KMS-11 (cell line): ENCODE results near the gene SEC24D.

ENCODE experiments used
- H2AFZ ChIP-seq: fragments of 200-600 bp; sonication (generic); 2 replicates; pipeline ENCODE4 v1.6.1; 2016; ENCODE audit warnings: antibody characterized with exemption, mixed run types, low read depth
- H3K27ac ChIP-seq: fragments of 200-600 bp; sonication (generic); 2 replicates; pipeline ENCODE4 v1.6.1; 2016; ENCODE audit warnings: mild to moderate bottlenecking, mixed run types
- H3K27me3 ChIP-seq: fragments of 200-600 bp; sonication (generic); 2 replicates; pipeline ENCODE4 v1.6.1; 2017; ENCODE audit warnings: mild to moderate bottlenecking, low read depth, mixed run types, moderate library complexity; ENCODE audit not compliant: insufficient read depth
- H3K36me3 ChIP-seq: fragments of 200-600 bp; sonication (generic); 2 replicates; pipeline ENCODE4 v1.6.1; 2017; ENCODE audit warnings: mild to moderate bottlenecking, mixed run types; ENCODE audit not compliant: insufficient read depth
- H3K4me1 ChIP-seq: fragments of 200-600 bp; sonication (generic); 2 replicates; pipeline ENCODE4 v1.6.1; 2016; ENCODE audit warnings: mild to moderate bottlenecking, low read depth, mixed run types; ENCODE audit not compliant: poor library complexity, severe bottlenecking
- H3K4me2 ChIP-seq: fragments of 200-600 bp; sonication (generic); 2 replicates; pipeline ENCODE4 v1.7.0; 2016; ENCODE audit warnings: mild to moderate bottlenecking, mixed run types
- H3K4me3 ChIP-seq: fragments of 200-600 bp; sonication (generic); IDR thresholded peaks from 2 replicates; pipeline ENCODE4 v1.6.1; 2017; ENCODE audit warnings: low read depth, low read length, mixed read lengths; ENCODE audit not compliant: insufficient read depth
- H3K79me2 ChIP-seq: fragments of 200-600 bp; sonication (generic); 2 replicates; pipeline ENCODE4 v1.6.1; 2016; ENCODE audit warnings: low read depth, mixed run types; ENCODE audit not compliant: insufficient read depth
- H3K9ac ChIP-seq: fragments of 200-600 bp; sonication (generic); 2 replicates; pipeline ENCODE4 v1.6.1; 2016; ENCODE audit warnings: mild to moderate bottlenecking, mixed run types
- H4K20me1 ChIP-seq: fragments of 200-600 bp; sonication (generic); 2 replicates; pipeline ENCODE4 v1.6.1; 2016; ENCODE audit warnings: mild to moderate bottlenecking, mixed run types; ENCODE audit not compliant: insufficient read depth
- TF ChIP-seq, protein P1 (sequence below): fragments of 200-600 bp; sonication (generic); conservative IDR thresholded peaks from 2 replicates; pipeline ENCODE4 v1.6.1; 2017; ENCODE audit warnings: low read depth, mild to moderate bottlenecking, antibody characterized with exemption, low read length, moderate library complexity, mixed read lengths

SEC24D gene

DNA sequence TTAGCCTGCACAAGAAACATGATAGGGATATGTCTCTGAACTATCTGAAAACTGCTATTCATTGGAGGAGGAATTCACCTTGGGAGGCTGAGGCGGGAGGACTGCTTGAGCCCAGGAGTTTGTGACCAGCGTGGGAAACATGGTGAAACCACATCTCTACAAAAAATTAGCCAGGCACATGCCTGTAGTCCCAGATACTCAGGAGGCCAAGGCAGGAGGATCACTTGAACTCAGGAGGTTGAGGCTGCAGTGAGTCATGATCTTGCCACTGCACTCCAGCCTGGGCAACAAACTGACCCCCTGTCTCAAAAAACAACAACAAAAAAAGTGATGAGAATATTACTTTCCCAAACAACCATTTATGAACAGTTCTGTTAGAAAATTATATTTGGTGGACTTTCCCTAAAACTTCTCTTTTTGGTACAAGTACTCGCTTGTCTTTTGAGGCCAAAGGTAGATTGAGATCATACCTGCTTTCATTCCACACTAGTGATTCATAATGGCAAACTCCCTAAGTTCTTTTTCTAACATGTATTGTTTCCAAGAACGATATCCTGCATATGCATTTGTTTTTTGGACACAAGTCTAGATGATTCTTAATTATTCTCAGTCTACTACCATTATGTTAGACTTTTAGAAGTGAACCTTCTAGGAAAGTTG lies 117.3 kb downstream of the SEC24D start:
- H3K27ac ChIP-seq: no peak overlapping the region
- H3K79me2 ChIP-seq: no peaks in the 10 kb centered on the region
- H3K4me2 ChIP-seq: no peak overlapping the region
- H3K36me3 ChIP-seq: no peaks in the 10 kb centered on the region
- no peaks in the 10 kb centered on the region for H3K27me3 ChIP-seq
- H2AFZ ChIP-seq: no peak overlapping the region
- no peak overlapping the region for H3K9ac ChIP-seq
- no peak overlapping the region for H3K4me3 ChIP-seq
- no peaks in the 10 kb centered on the region for H3K4me1 ChIP-seq
- no peaks in the 10 kb centered on the region for H4K20me1 ChIP-seq
- TF ChIP-seq, protein P1, sequence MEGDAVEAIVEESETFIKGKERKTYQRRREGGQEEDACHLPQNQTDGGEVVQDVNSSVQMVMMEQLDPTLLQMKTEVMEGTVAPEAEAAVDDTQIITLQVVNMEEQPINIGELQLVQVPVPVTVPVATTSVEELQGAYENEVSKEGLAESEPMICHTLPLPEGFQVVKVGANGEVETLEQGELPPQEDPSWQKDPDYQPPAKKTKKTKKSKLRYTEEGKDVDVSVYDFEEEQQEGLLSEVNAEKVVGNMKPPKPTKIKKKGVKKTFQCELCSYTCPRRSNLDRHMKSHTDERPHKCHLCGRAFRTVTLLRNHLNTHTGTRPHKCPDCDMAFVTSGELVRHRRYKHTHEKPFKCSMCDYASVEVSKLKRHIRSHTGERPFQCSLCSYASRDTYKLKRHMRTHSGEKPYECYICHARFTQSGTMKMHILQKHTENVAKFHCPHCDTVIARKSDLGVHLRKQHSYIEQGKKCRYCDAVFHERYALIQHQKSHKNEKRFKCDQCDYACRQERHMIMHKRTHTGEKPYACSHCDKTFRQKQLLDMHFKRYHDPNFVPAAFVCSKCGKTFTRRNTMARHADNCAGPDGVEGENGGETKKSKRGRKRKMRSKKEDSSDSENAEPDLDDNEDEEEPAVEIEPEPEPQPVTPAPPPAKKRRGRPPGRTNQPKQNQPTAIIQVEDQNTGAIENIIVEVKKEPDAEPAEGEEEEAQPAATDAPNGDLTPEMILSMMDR: no peak

DNA sequence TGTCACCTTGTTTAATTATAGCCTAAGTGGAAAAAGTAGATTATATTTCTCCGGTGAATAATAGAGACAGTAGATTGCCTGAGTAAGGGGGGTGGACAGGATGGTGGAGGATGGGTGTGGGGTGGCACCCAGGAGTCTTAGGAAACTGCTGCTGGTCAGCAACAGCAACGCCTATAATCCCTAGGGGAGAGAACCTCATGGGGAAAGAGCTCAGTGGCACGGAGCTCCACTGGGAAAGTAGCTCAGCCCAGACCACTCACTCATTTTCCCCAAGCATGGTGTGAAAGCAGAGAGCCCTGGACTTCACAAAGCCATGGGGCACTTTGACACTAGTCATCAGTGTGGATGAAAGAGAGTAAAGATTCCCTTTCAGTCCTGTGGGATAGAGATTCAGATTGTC lies 119.6 kb downstream of the SEC24D start:
- no peaks in the 10 kb centered on the region for H3K4me1 ChIP-seq
- no peaks in the 10 kb centered on the region for H4K20me1 ChIP-seq
- no peaks in the 10 kb centered on the region for H3K27me3 ChIP-seq
- H3K4me2 ChIP-seq: no peak overlapping the region
- no peak overlapping the region for H3K9ac ChIP-seq
- no peak overlapping the region for H2AFZ ChIP-seq
- no peaks in the 10 kb centered on the region for H3K79me2 ChIP-seq
- H3K36me3 ChIP-seq: no peaks in the 10 kb centered on the region
- TF ChIP-seq, protein P1: no peak
- no peak overlapping the region for H3K4me3 ChIP-seq
- no peak overlapping the region for H3K27ac ChIP-seq

DNA sequence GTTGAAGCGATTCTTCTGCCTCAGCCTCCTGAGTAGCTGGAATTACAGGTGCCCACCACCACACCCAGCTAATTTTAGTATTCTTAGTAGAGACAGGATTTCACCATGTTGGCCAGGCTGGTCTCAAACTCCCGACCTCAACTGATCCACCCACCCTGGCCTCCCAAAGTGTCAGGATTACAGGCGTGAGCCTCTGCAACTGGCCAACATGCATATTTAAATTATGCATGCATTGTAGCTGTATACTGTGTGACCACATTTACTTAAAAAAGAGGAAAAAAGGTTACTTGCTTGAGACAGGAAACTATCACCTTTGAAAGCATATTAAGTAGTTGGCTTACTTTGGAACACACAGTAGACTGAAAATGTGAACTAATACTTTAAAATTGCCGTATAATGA lies 121.2 kb downstream of the SEC24D start:
- no peak overlapping the region for H2AFZ ChIP-seq
- no peaks in the 10 kb centered on the region for H3K27me3 ChIP-seq
- no peak overlapping the region for H3K4me3 ChIP-seq
- no peak overlapping the region for H3K9ac ChIP-seq
- H3K4me1 ChIP-seq: no peaks in the 10 kb centered on the region
- no peaks in the 10 kb centered on the region for H3K79me2 ChIP-seq
- H3K4me2 ChIP-seq: no peak overlapping the region
- H4K20me1 ChIP-seq: no peaks in the 10 kb centered on the region
- no peak overlapping the region for H3K27ac ChIP-seq
- no peaks in the 10 kb centered on the region for H3K36me3 ChIP-seq
- TF ChIP-seq, protein P1: no peak

DNA sequence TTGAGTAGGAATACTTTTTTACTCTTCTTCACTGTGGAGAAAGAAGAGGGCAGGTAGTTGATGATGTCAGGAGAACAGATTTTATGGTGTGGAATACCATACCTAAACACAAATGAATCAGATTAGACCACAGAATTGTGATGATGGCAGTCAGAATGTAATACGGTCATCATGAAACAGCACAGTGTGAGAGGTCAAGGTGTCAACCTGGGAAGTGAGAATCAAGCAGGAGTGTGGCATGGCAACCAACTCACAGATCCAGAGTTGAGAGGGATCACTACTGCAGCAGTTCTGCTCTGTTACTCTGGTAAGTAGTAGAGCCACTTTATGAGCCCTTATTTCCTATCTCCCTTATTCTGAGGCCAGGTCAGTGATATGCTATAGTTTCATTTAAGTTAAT lies 123.1 kb downstream of the SEC24D start:
- TF ChIP-seq, protein P1: no peak
- Histone ChIP-seq H3K4me3 (no peak overlapping the region), H3K9ac (no peak overlapping the region), H3K27me3 (no peaks in the 10 kb centered on the region), H3K27ac (no peak overlapping the region), H3K4me2 (no peak overlapping the region), H4K20me1 (no peaks in the 10 kb centered on the region), H3K36me3 (no peaks in the 10 kb centered on the region), H2AFZ (no peak overlapping the region), H3K4me1 (no peaks in the 10 kb centered on the region), H3K79me2 (no peaks in the 10 kb centered on the region)
